Measurements from ENCODE around the gene MS4A15. TPM values are rescaled to one million over a fixed set of nuclear protein-coding genes. Genes with fewer than 3 reads are reported as not detected.

MS4A15 gene
- total RNA-seq, 4 donors from 2014 or later = not detected

DNA sequence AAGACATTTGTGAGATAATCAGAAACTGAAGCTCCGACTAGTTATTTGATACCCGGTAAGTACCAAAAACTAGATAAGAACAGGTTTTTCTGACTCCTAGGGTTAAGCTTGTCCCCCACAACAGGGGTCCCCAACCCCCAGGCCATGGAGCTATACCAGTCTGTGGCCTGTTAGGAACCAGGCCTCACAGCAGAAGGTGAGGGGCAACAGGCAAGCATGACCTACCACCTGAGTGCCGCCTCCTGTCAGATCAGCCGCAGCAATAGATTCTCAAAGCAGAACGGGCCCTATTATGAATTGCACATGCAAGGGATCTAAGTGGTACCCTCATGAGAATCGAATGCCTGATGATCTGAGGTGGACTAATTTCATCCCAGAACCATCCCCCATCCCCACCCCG is 27.2 kb downstream of the MS4A15 start:
- intact Hi-C loops (cut with DNase I) = no loop called here
- 84 to 88% methylated on average over 5 to 7 of the region's 7 CpGs for WGBS, 2 donors
- TF ChIP-seq POLR2A (IDR thresholded peaks at IDR 0.05) = no peak
- TF ChIP-seq, protein P1, sequence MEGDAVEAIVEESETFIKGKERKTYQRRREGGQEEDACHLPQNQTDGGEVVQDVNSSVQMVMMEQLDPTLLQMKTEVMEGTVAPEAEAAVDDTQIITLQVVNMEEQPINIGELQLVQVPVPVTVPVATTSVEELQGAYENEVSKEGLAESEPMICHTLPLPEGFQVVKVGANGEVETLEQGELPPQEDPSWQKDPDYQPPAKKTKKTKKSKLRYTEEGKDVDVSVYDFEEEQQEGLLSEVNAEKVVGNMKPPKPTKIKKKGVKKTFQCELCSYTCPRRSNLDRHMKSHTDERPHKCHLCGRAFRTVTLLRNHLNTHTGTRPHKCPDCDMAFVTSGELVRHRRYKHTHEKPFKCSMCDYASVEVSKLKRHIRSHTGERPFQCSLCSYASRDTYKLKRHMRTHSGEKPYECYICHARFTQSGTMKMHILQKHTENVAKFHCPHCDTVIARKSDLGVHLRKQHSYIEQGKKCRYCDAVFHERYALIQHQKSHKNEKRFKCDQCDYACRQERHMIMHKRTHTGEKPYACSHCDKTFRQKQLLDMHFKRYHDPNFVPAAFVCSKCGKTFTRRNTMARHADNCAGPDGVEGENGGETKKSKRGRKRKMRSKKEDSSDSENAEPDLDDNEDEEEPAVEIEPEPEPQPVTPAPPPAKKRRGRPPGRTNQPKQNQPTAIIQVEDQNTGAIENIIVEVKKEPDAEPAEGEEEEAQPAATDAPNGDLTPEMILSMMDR (IDR thresholded peaks at IDR 0.05) = no peak
- H3K4me1 ChIP-seq = peaks cover 0 to 17% (median 8%) of the 10 kb centered on the region in 3 donors
- H3K36me3 ChIP-seq = no peaks in the 10 kb centered on the region
- no peak for DNase-seq
- H3K4me3 ChIP-seq = no peak overlapping the region
- H3K9me3 ChIP-seq = no peaks in the 10 kb centered on the region
- H3K27me3 ChIP-seq = no peaks in the 10 kb centered on the region
- no peak overlapping the region for H3K27ac ChIP-seq

DNA sequence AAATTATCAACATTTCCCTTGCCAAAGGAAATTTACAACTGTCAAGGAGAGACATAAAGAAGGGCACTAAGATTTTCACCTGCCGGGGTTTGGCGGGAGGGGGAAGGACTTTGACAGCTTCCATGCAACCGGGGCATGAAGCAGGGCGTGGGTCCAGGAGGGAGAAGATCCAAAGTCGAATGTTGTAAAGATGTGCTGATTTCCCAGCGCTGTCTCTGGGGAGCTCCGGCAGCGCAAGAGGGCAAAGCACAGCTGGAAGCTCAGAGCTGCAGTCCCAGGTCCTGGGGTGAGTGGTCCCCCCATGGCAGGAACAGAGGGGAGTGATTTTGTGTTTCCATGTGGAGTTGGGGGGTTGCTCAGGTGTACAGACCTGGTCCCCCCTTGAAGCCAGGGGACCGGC is 28.5 kb downstream of the MS4A15 start, which contains the start of gene MS4A10:
TSS of gene MS4A10 (plus strand) at position 198 of the 400 bp plus-strand sequence. CDS start 5,003 bp downstream, outside the sequence.
- no peaks in the 10 kb centered on the region for H3K27me3 ChIP-seq
- DNase-seq = no peak
- intact Hi-C loops (cut with DNase I) = no loop called here
- H3K4me3 ChIP-seq = no peak within 1 kb of the TSS
- 36 to 62% methylated on average over 6 to 8 of the region's 9 CpGs for WGBS, 2 donors
- H3K36me3 ChIP-seq = no peaks in the 10 kb centered on the region
- TF ChIP-seq, protein P1 (IDR thresholded peaks at IDR 0.05) = no peak
- no peak for TF ChIP-seq POLR2A (IDR thresholded peaks at IDR 0.05)
- H3K9me3 ChIP-seq = no peaks in the 10 kb centered on the region
- H3K4me1 ChIP-seq = peaks cover 0 to 17% (median 8%) of the 10 kb centered on the region in 3 donors
- H3K27ac ChIP-seq = no peak within 1 kb of the TSS

DNA sequence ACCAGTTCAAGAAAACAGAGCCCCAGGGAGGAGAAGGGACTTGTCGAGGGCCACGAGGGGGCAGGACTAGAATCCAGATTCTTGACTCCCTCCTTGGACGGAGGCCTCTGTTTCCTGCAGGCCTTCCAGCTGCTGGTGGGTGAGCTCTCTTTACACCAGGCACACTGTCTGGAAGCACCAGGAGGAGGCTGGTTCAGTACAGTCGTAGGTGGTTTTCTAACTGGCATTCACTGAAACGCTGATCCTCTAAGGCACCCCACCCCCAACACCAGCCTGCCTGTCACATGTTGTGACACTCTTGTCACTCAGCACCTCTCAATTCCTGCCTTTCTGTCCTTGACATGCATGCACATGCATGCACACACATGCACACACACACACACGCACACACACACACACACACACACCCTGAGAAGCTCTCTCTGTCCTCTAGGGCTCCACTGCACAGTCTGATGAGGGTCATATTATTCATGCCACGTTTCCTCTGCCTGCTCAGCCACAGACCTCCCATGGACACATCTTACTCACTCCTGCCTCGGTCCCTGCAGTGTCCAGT is 29.2 kb downstream of the MS4A15 start:
- intact Hi-C loops (cut with DNase I) = no loop called here
- H3K9me3 ChIP-seq = no peaks in the 10 kb centered on the region
- H3K4me3 ChIP-seq = no peak overlapping the region
- no peak overlapping the region for H3K27ac ChIP-seq
- 40 to 44% methylated on average over 7 to 8 of the region's 8 CpGs for WGBS, 2 donors
- no peaks in the 10 kb centered on the region for H3K27me3 ChIP-seq
- H3K4me1 ChIP-seq = peaks cover 0 to 17% (median 8%) of the 10 kb centered on the region in 3 donors
- no peak for TF ChIP-seq POLR2A (IDR thresholded peaks at IDR 0.05)
- TF ChIP-seq, protein P1 (IDR thresholded peaks at IDR 0.05) = no peak
- no peak for DNase-seq
- no peaks in the 10 kb centered on the region for H3K36me3 ChIP-seq

DNA sequence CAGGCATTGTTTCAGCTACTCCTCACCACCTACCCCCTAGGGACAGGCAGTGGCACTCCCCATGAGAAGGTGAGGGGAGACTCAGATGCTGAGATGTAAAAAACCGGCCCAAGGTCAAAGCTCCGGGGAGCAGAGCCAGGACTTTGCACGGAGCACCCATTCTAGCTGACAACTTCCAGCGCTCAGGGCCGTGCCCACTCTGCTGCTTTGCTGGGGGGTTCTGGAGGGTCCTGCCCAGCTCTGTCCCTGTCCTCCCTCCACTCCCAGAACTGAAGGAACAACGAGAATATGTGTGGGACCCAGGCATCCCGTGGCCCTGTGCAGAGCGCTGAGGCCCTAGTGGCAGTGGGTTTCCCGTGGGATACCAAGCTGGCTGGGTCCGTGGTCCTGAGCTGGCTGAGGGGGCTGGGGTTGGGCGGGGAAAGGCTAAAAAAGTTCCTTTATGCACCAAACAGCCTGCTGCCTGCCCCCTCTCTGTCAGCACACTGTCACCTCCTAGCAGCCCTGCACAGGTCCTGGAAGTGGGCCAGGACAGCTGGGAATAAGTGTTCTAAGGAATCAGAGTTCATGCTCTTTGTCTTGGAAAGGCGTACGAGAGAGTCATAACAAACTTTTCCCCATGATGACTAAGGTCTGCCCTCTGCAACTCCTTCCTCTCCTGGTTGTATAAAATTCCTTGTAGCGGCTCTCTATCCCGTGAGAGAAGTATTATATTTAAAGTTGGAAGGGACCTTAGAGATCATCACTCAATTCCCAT is 30.3 kb downstream of the MS4A15 start:
- H3K4me1 ChIP-seq = peaks cover 0 to 17% (median 8%) of the 10 kb centered on the region in 3 donors
- no peaks in the 10 kb centered on the region for H3K36me3 ChIP-seq
- intact Hi-C loops (cut with DNase I) = no loop called here
- H3K9me3 ChIP-seq = no peaks in the 10 kb centered on the region
- DNase-seq = no peak
- WGBS, 2 donors = 34% methylated on average over 4 of the region's 15 CpGs
- no peaks in the 10 kb centered on the region for H3K27me3 ChIP-seq
- TF ChIP-seq, protein P1 (IDR thresholded peaks at IDR 0.05) = no peak
- no peak for TF ChIP-seq POLR2A (IDR thresholded peaks at IDR 0.05)
- no peak overlapping the region for H3K27ac ChIP-seq
- no peak overlapping the region for H3K4me3 ChIP-seq

DNA sequence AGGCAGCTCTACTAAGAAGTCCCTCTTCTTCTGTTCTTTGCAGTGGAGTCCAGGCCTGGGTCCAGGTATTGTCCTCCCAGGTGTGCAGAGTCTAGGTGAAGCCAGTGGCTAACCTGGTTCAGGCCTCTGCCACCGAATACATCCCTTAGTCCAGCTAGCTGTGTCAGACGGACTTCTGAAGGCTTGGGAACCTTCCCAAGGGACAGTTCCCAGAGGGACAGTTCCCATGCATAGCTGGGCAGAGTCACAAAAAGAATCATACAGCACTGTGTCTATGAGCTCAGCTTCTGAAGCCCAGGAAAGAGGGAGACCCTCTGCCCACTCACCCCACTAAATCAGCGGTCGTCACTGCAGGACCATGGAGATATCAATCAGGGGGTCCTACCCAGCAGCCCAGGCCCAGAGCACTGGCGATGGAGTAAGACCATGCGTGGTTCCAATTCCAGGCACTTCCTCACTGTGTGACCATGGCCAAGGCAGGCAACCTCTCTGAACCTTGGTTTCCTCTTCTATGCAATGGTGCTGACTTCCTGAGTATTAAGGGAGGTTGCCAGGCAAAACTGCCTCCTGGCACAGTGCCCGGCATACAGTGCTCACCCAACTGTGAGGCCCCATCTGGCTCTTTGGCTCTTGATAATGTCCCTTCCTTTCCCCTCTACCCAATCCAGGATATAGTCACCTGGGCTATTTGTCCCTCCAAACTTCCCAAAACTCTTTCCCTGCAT is 31.9 kb downstream of the MS4A15 start:
- TF ChIP-seq, protein P1 (IDR thresholded peaks at IDR 0.05) = no peak
- no peak for TF ChIP-seq POLR2A (IDR thresholded peaks at IDR 0.05)
- Histone ChIP-seq H3K4me3 (no peak overlapping the region), H3K27ac (no peak overlapping the region), H3K36me3 (no peaks in the 10 kb centered on the region), H3K4me1 (peaks cover 0 to 17% (median 8%) of the 10 kb centered on the region in 3 donors), H3K9me3 (no peaks in the 10 kb centered on the region), H3K27me3 (peaks cover 0 to 6% (median 0%) of the 10 kb centered on the region in 4 donors)
- intact Hi-C loops (cut with DNase I) = no loop called here
- DNase-seq = no peak
- 57 to 79% methylated on average over 3 of the region's 7 CpGs for WGBS, 2 donors

All from esophagus squamous epithelium (tissue), 5 donors.